Measurements from ENCODE around the gene TIFAB. TPM values are rescaled to one million over a fixed set of nuclear protein-coding genes. Genes with fewer than 3 reads are reported as not detected.

The TIFAB gene
- total RNA-seq, 4 donors from 2014 or later, result not detected

- no peak for TF ChIP-seq POLR2A (IDR thresholded peaks at IDR 0.05)
- TF ChIP-seq CTCF (IDR thresholded peaks at IDR 0.05), result peak in 1 of 6 experiments; percentile 20
- no peak overlapping the region for H3K27ac ChIP-seq
- 35 to 39% methylated on average over 10 to 11 of the region's 13 CpGs for WGBS, 2 donors
- peaks cover 16 to 31% of the 10 kb centered on the region in 2 donors for H3K4me1 ChIP-seq
- intact Hi-C loops (cut with DNase I), result no loop called here
- no peaks in the 10 kb centered on the region for H3K27me3 ChIP-seq
- H3K9me3 ChIP-seq, result no peaks in the 10 kb centered on the region
- H3K36me3 ChIP-seq, result no peaks in the 10 kb centered on the region
- no peak overlapping the region for H3K4me3 ChIP-seq (replicated peaks in 1 of 3)
- peak; percentile 98 for DNase-seq
These were observed 14.2 kb downstream of the TIFAB start for GRCh38 chr5:135437796-135438560.

- intact Hi-C loops (cut with DNase I), result no loop called here
- TF ChIP-seq POLR2A (IDR thresholded peaks at IDR 0.05) (no peak), CTCF (IDR thresholded peaks at IDR 0.05) (no peak)
- WGBS, 2 donors, result 63 to 65% methylated on average over 7 of the region's 7 CpGs
- peaks cover 16 to 31% of the 10 kb centered on the region in 2 donors for H3K4me1 ChIP-seq
- no peaks in the 10 kb centered on the region for H3K36me3 ChIP-seq
- H3K4me3 ChIP-seq (replicated peaks in 1 of 3), result no peak overlapping the region
- H3K27me3 ChIP-seq, result no peaks in the 10 kb centered on the region
- no peaks in the 10 kb centered on the region for H3K9me3 ChIP-seq
- no peak overlapping the region for H3K27ac ChIP-seq
- no peak for DNase-seq
These were observed 14.7 kb downstream of the TIFAB start for GRCh38 chr5:135437422-135437795.

- intact Hi-C loops (cut with DNase I), result no loop called here
- H3K4me1 ChIP-seq, result peaks cover 16 to 31% of the 10 kb centered on the region in 2 donors
These were observed 15.2 kb downstream of the TIFAB start for GRCh38 chr5:135436951-135437418.

GRCh38 chr5:135435467-135436330 lies 16.5 kb downstream of the TIFAB start:
- H3K27ac ChIP-seq, result no peak overlapping the region
- intact Hi-C loops (cut with DNase I), result no loop called here
- no peak overlapping the region for H3K4me3 ChIP-seq (replicated peaks in 1 of 3)
- TF ChIP-seq POLR2A (IDR thresholded peaks at IDR 0.05) (no peak), CTCF (IDR thresholded peaks at IDR 0.05) (no peak)
- H3K4me1 ChIP-seq, result peaks cover 16 to 31% of the 10 kb centered on the region in 2 donors
- H3K27me3 ChIP-seq, result no peaks in the 10 kb centered on the region
- 89% methylated on average over 9 of the region's 9 CpGs for WGBS, 2 donors
- DNase-seq, result no peak
- no peaks in the 10 kb centered on the region for H3K36me3 ChIP-seq
- H3K9me3 ChIP-seq, result no peaks in the 10 kb centered on the region

More at GRCh38 chr5:135436951-135437418, 15.2 kb downstream of the TIFAB start:
- Histone ChIP-seq H3K27ac (no peak overlapping the region), H3K27me3 (no peaks in the 10 kb centered on the region), H3K36me3 (no peaks in the 10 kb centered on the region), H3K4me3 (replicated peaks in 1 of 3) (no peak overlapping the region), H3K9me3 (no peaks in the 10 kb centered on the region)
- WGBS, 2 donors, result 41 to 49% methylated on average over 6 to 7 of the region's 7 CpGs
- DNase-seq, result peak; percentile 63 to 75
- no peak for TF ChIP-seq POLR2A (IDR thresholded peaks at IDR 0.05)
- TF ChIP-seq CTCF (IDR thresholded peaks at IDR 0.05), result no peak

Measured in thyroid gland (tissue), 4 donors.